Breast epithelium (tissue), 3 donors: Measurements from ENCODE around the gene SNX9.

Experiments used
- CTCF ChIP-seq, 3 donors: fragments of 450-650 bp; IDR thresholded peaks; one replicate each; pipeline ENCODE4 v1.5.1; 2016 to 2017; ENCODE audit warnings: antibody characterized with exemption in 3 of 3, mild to moderate bottlenecking in 3 of 3, moderate library complexity in 3 of 3
- POLR2A ChIP-seq: fragments of 450-650 bp; IDR thresholded peaks from one replicate; pipeline ENCODE4 v1.6.1; 2016; ENCODE audit warnings: antibody characterized with exemption, mild to moderate bottlenecking, moderate library complexity
- POLR2AphosphoS5 ChIP-seq, 3 donors: sonication (generic); formaldehyde crosslinking; IDR thresholded peaks; one replicate each; pipeline ENCODE4 v1.6.1; 2017; ENCODE audit warnings: antibody characterized with exemption in 3 of 3

DNA sequence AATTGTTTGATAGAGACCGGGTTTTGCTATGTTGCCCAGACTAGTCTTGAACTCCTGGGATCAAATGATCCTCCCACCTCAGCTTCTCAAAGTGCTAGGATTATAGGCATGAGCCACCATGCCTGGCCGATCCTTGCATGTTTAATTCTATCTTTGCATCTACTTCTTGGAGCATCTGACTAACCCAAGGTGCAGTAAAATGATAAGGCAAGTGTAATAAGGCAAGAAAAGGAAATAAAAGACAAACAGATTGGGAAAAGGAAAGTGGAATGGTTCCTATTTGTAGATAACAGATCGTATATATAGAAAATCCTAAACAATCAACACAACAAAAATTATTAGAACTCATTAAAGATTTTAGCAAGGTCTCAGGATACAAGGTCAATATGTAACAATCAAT lies 36.8 kb upstream of the SNX9 start:
- TF ChIP-seq CTCF (IDR thresholded peaks at IDR 0.05): no peak
- no peak for TF ChIP-seq POLR2AphosphoS5 (IDR thresholded peaks at IDR 0.05)
- no peak for TF ChIP-seq POLR2A
